ENCODE data around the gene UHMK1. TPM values are rescaled to one million over a fixed set of nuclear protein-coding genes. Genes with fewer than 3 reads are reported as not detected.

The UHMK1 gene
- total RNA-seq, 2 donors from 2014 or later: 48.7 to 57.9 TPM

Other genes with a start within 250 kb of the UHMK1 start
- not detected for gene SPATA46, start 121.0 kb upstream of the UHMK1 start, total RNA-seq
- not detected for gene C1orf226, start 116.1 kb upstream of the UHMK1 start, total RNA-seq
- under 1 TPM; 0.13 to 0.22 TPM for gene SH2D1B, start 85.7 kb upstream of the UHMK1 start, total RNA-seq
- gene UAP1, start 63.9 kb downstream of the UHMK1 start, total RNA-seq: 10 to 100 TPM; 30.8 to 31.5 TPM
- gene DDR2, start 134.6 kb downstream of the UHMK1 start, total RNA-seq: under 1 TPM; 0.22 to 0.26 TPM

Data from T-helper 17 cell (primary cell).